ENCODE results near the gene DDX39A.
A peak's percentile ranks its signal among the peaks of the same experiment; 100 is the strongest.
"Not testable (repeated sequence)": the region's sequence is repeated elsewhere in the genome, so short reads cannot be mapped to it uniquely, and the experiment has no call there.

The DDX39A gene

GRCh38 chr19:14381689-14382474 is 37.3 kb downstream of the DDX39A start:
- TF ChIP-seq, protein P1, sequence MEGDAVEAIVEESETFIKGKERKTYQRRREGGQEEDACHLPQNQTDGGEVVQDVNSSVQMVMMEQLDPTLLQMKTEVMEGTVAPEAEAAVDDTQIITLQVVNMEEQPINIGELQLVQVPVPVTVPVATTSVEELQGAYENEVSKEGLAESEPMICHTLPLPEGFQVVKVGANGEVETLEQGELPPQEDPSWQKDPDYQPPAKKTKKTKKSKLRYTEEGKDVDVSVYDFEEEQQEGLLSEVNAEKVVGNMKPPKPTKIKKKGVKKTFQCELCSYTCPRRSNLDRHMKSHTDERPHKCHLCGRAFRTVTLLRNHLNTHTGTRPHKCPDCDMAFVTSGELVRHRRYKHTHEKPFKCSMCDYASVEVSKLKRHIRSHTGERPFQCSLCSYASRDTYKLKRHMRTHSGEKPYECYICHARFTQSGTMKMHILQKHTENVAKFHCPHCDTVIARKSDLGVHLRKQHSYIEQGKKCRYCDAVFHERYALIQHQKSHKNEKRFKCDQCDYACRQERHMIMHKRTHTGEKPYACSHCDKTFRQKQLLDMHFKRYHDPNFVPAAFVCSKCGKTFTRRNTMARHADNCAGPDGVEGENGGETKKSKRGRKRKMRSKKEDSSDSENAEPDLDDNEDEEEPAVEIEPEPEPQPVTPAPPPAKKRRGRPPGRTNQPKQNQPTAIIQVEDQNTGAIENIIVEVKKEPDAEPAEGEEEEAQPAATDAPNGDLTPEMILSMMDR (IDR thresholded peaks at IDR 0.05; ENCODE audit: control insufficient read depth, extremely low read depth, insufficient read depth): no peak
- no peak for DNase-seq (ENCODE audit: low read depth)
- H3K4me3 ChIP-seq (ENCODE audit: low read depth, low read length): peak overlapping the region; percentile 61

GRCh38 chr19:14379294-14380065 is 39.7 kb downstream of the DDX39A start:
- no peak for DNase-seq (ENCODE audit: low read depth)
- TF ChIP-seq, protein P1 (IDR thresholded peaks at IDR 0.05; ENCODE audit: control insufficient read depth, extremely low read depth, insufficient read depth): no peak
- H3K4me3 ChIP-seq (ENCODE audit: low read depth, low read length): no peak overlapping the region

GRCh38 chr19:14378890-14379289 is 40.3 kb downstream of the DDX39A start:
- no peak for DNase-seq (ENCODE audit: low read depth)
- H3K4me3 ChIP-seq (ENCODE audit: low read depth, low read length): no peak overlapping the region
- TF ChIP-seq, protein P1 (IDR thresholded peaks at IDR 0.05; ENCODE audit: control insufficient read depth, extremely low read depth, insufficient read depth): no peak

DNA sequence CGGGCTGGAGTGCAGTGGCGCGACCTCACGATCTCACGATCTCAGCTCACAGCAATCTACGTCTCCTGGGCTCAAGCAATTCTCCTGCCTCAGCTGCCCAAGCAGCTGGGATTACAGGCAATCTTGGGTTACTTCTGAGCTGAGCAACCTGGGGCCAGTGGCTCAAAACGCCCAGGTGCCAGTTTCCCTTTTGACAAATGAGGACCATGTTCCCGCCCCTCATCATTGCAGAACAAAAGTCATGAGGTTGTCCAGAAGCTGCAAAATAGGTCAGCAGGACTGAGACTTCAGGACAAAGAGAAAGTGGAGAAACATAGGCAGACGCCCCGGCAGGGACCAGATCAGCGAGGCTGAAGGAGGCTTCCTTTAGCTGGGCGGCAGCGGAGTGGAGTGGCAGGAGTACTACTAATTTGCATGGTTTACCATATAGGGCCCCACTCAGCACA is 41.2 kb downstream of the DDX39A start:
- no peak overlapping the region for H3K4me3 ChIP-seq (ENCODE audit: low read depth, low read length)
- DNase-seq (ENCODE audit: low read depth): no peak
- TF ChIP-seq, protein P1 (IDR thresholded peaks at IDR 0.05; ENCODE audit: control insufficient read depth, extremely low read depth, insufficient read depth): no peak

DNA sequence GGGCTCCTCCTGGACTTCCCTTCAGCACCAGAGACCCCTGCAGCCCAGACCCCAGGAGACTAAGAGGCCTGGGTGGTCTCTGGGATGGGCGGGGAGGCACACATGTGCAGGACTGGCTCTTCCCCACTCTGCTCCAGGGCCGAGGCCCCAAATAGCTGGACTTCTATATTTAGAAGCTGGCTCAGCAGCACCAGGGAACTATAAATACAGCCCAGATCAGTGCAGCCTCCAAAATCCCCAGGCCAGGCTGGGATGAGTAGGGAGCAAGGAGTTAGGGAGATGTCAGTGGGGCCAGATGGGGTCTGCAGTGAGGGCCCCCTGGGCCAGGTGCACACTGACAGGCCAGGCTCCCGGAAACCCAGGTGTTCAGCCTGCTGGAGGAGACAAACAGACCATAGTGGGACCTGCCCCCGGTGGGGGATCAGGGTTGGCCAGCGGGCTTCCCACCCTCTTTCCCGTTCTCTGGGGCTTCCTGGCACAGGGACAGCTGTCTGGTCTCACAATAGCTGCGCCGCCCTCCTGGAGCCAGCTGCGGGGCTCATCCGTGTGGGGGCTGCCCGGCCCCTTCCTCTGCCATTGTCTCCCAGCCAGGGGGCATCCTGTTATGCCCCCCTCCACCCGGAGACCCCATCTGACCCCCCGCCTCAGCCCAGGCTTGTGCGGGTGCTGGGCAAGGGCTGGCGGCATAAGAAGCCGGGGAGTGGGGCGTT is 43.4 kb downstream of the DDX39A start:
- no peak for DNase-seq (ENCODE audit: low read depth)
- no peak overlapping the region for H3K4me3 ChIP-seq (ENCODE audit: low read depth, low read length)
- TF ChIP-seq, protein P1 (IDR thresholded peaks at IDR 0.05; ENCODE audit: control insufficient read depth, extremely low read depth, insufficient read depth): no peak

GRCh38 chr19:14375055-14375581 is 44.0 kb downstream of the DDX39A start:
- no peak overlapping the region for H3K4me3 ChIP-seq (ENCODE audit: low read depth, low read length)
- DNase-seq (ENCODE audit: low read depth): no peak
- TF ChIP-seq, protein P1 (IDR thresholded peaks at IDR 0.05; ENCODE audit: control insufficient read depth, extremely low read depth, insufficient read depth): no peak

DNA sequence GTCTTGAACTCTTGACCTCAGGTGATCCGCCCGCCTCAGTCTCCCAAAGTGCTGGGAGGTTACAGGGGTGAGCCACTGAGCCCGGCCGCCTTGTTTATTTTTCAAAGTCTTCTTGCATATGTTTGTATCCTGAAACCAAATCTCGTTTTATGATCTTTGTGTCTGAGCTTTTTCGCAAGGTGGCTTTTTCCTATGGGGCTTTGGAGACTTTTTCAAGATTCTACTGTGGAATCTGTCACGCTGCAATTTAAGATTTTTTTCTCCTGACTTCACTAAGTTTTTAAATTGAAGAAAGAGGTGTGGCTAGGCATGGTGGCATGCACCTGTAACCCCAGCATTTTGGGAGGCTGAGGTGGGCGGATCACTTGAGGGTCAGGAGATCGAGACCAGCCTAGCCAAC is 44.8 kb downstream of the DDX39A start:
- DNase-seq (ENCODE audit: low read depth); H3K4me3 ChIP-seq (ENCODE audit: low read depth, low read length): not testable (repeated sequence)

- not testable (repeated sequence) for H3K4me3 ChIP-seq (ENCODE audit: low read depth, low read length); DNase-seq (ENCODE audit: low read depth)
Measured at GRCh38 chr19:14372384-14373077, 46.6 kb downstream of the DDX39A start.

Data from LNCaP clone FGC (cell line).